ENCODE data around the gene NIP7.

DNA sequence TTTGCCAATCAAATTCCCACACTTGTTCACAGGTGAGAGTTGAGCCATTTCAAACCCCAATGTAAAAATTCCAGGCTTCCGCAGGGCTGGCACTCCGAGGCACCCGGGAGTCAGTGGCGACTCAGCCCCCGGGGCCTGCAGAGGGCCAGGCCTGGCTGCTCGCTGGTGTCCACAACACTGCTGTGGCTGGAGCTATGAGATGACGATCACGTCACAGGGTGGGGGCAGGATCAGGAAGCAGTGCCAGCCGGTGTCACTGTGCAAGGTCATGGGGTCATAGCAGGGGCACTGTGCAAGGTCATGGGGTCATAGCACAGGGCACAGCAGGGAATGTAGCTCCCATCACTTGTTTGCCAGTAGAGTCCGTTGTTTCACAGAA is 20.7 kb upstream of the NIP7 start:
- no peak for TF ChIP-seq EZH2 (IDR thresholded peaks at IDR 0.05; ENCODE audit: borderline replicate concordance)
- TF ChIP-seq, protein P1, sequence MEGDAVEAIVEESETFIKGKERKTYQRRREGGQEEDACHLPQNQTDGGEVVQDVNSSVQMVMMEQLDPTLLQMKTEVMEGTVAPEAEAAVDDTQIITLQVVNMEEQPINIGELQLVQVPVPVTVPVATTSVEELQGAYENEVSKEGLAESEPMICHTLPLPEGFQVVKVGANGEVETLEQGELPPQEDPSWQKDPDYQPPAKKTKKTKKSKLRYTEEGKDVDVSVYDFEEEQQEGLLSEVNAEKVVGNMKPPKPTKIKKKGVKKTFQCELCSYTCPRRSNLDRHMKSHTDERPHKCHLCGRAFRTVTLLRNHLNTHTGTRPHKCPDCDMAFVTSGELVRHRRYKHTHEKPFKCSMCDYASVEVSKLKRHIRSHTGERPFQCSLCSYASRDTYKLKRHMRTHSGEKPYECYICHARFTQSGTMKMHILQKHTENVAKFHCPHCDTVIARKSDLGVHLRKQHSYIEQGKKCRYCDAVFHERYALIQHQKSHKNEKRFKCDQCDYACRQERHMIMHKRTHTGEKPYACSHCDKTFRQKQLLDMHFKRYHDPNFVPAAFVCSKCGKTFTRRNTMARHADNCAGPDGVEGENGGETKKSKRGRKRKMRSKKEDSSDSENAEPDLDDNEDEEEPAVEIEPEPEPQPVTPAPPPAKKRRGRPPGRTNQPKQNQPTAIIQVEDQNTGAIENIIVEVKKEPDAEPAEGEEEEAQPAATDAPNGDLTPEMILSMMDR (IDR thresholded peaks at IDR 0.05; ENCODE audit: poor library complexity): no peak
- no peak for TF ChIP-seq EZH2phosphoT487 (IDR thresholded peaks at IDR 0.05; ENCODE audit: low read depth, severe bottlenecking, unreplicated experiment)
